HEK293 (cell line): Measurements from ENCODE around the gene PTP4A1.

ENCODE experiments used
- CTCF ChIA-PET: fragments of 350-600 bp; formaldehyde crosslinking; extraction: SDS; loops from one replicate; lab custom pipeline; 2021; ENCODE audit warnings: antibody characterized with exemption; lab: Yijun Ruan, JAX
- POLR2A ChIA-PET: fragments of 300-600 bp; formaldehyde crosslinking; extraction: SDS; loops from one replicate; lab custom pipeline; 2020; ENCODE audit warnings: antibody characterized with exemption, inconsistent platforms; lab: Yijun Ruan, JAX
- H3K27ac ChIP-seq: fragments of 200-500 bp; sonication (Bioruptor generic); 2 replicates; pipeline ENCODE4 v1.5.1; 2014; ENCODE audit warnings: low read depth, low read length, control low read depth, inconsistent platforms; ENCODE audit errors: extremely low read depth
- H3K36me3 ChIP-seq, 2 experiments: fragments of 200-500 bp in 1 of 2; sonication (Bioruptor generic) in 1 of 2; 1 replicate in 1 of 2; 2 replicates in 1 of 2; pipeline ENCODE4 v1.5.1; 2014 to 2017; ENCODE audit warnings: inconsistent platforms in 2 of 2, low read length in 2 of 2; ENCODE audit not compliant: control insufficient read depth in 2 of 2, insufficient read depth in 1 of 2
- H3K4me1 ChIP-seq: fragments of 200-500 bp; sonication (Bioruptor generic); 2 replicates; pipeline ENCODE4 v1.5.1; 2014; ENCODE audit warnings: mild to moderate bottlenecking, low read length, inconsistent platforms; ENCODE audit not compliant: control insufficient read depth, insufficient read depth
- H3K4me3 ChIP-seq: 2 replicates; pipeline ENCODE4 v1.5.1; 2011; ENCODE audit warnings: low read depth, mild to moderate bottlenecking, control low read depth, low read length, moderate library complexity
- H3K9me3 ChIP-seq: fragments of 200-500 bp; sonication (Bioruptor generic); 2 replicates; pipeline ENCODE4 v1.5.1; 2014; ENCODE audit warnings: low read depth, low read length, inconsistent platforms; ENCODE audit not compliant: control insufficient read depth, insufficient read depth
- EGR2 ChIP-seq: fragments of 450-650 bp; formaldehyde crosslinking; IDR thresholded peaks from 2 replicates; pipeline ENCODE4 v1.5.1; 2016; ENCODE audit warnings: low read depth, missing biosample characterization, missing genetic modification characterization
- IKZF3 ChIP-seq: fragments of 450-650 bp; IDR thresholded peaks from 2 replicates; pipeline ENCODE4 v1.5.0; 2018; ENCODE audit warnings: missing biosample characterization, mild to moderate bottlenecking, missing genetic modification characterization, moderate library complexity
- SP2 ChIP-seq: fragments of 450-650 bp; formaldehyde crosslinking; IDR thresholded peaks from 2 replicates; pipeline ENCODE4 v1.5.1; 2016; ENCODE audit warnings: missing biosample characterization, missing genetic modification characterization
- TRIM28 ChIP-seq: IDR thresholded peaks from 2 replicates; pipeline ENCODE4 v1.6.1; 2011; ENCODE audit warnings: low read length, control low read depth, borderline replicate concordance
- ZBTB17 ChIP-seq: fragments of 450-650 bp; formaldehyde crosslinking; IDR thresholded peaks from 2 replicates; pipeline ENCODE4 v1.5.1; 2016; ENCODE audit warnings: missing biosample characterization, missing genetic modification characterization
- ZFP3 ChIP-seq: fragments of 450-650 bp; formaldehyde crosslinking; IDR thresholded peaks from 2 replicates; pipeline ENCODE4 v1.5.1; 2016; ENCODE audit warnings: low read depth, missing biosample characterization, missing genetic modification characterization
- ZNF16 ChIP-seq: fragments of 450-650 bp; formaldehyde crosslinking; IDR thresholded peaks from 2 replicates; pipeline ENCODE4 v1.5.1; 2016; ENCODE audit warnings: low read depth, missing biosample characterization, missing genetic modification characterization
- ZNF266 ChIP-seq: fragments of 450-650 bp; formaldehyde crosslinking; IDR thresholded peaks from 2 replicates; pipeline ENCODE4 v1.5.1; 2016; ENCODE audit warnings: missing biosample characterization, missing genetic modification characterization, low read depth
- ZNF394 ChIP-seq: fragments of 450-650 bp; formaldehyde crosslinking; IDR thresholded peaks from 2 replicates; pipeline ENCODE4 v1.5.1; 2016; ENCODE audit warnings: missing biosample characterization, missing genetic modification characterization, mild to moderate bottlenecking, moderate library complexity, borderline replicate concordance
- ZNF558 ChIP-seq: fragments of 450-650 bp; formaldehyde crosslinking; IDR thresholded peaks from 2 replicates; pipeline ENCODE4 v1.5.1; 2016; ENCODE audit warnings: missing biosample characterization, missing genetic modification characterization
- ZNF585B ChIP-seq: fragments of 450-650 bp; formaldehyde crosslinking; IDR thresholded peaks from 2 replicates; pipeline ENCODE4 v1.5.1; 2016; ENCODE audit warnings: missing biosample characterization, missing genetic modification characterization
- ZNF624 ChIP-seq: fragments of 450-650 bp; formaldehyde crosslinking; IDR thresholded peaks from 2 replicates; pipeline ENCODE4 v1.5.1; 2017; ENCODE audit warnings: missing biosample characterization, missing genetic modification characterization
- TF ChIP-seq, protein P1 (sequence below): fragments of 450-650 bp; formaldehyde crosslinking; IDR thresholded peaks from 2 replicates; pipeline ENCODE4 v1.5.1; 2016; ENCODE audit warnings: missing biosample characterization, missing genetic modification characterization
- TF ChIP-seq, protein P2 (sequence below): fragments of 450-650 bp; formaldehyde crosslinking; IDR thresholded peaks from 2 replicates; pipeline ENCODE4 v1.5.1; 2016; ENCODE audit warnings: missing biosample characterization, missing genetic modification characterization, low read depth
- TF ChIP-seq, protein P3 (sequence below): fragments of 450-650 bp; formaldehyde crosslinking; IDR thresholded peaks from 2 replicates; pipeline ENCODE4 v1.5.1; 2017; ENCODE audit warnings: missing biosample characterization, missing genetic modification characterization
- TF ChIP-seq, protein P4 (sequence below): fragments of 450-650 bp; formaldehyde crosslinking; IDR thresholded peaks from 2 replicates; pipeline ENCODE4 v1.5.1; 2016; ENCODE audit warnings: missing biosample characterization, missing genetic modification characterization
- TF ChIP-seq, protein P5 (sequence below): fragments of 450-650 bp; formaldehyde crosslinking; IDR thresholded peaks from 2 replicates; pipeline ENCODE4 v1.5.1; 2016; ENCODE audit warnings: missing biosample characterization, missing genetic modification characterization
- TF ChIP-seq, protein P6 (sequence below): fragments of 450-650 bp; formaldehyde crosslinking; conservative IDR thresholded peaks from 2 replicates; pipeline ENCODE4 v1.5.1; 2016; ENCODE audit warnings: low read depth, missing biosample characterization, missing genetic modification characterization

PTP4A1 gene

DNA sequence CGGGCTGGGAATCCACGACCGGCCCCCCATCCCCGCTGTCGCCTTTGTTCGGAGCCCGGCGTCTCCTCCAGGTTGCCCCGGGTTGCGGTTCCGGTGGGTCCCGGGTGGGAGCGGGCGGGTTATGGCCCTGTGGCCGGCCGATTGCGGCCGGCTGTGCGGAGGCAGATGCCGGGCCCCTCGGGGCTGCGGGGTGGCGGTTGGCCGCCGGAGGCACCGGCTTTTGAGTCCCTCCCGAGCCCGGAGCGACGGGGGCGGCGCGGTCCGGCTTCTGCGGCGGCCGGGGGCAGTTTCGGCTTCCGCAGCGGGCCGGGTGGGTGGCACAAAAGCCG, 431 bp downstream of the PTP4A1 start:
- peaks cover 15 to 22% of the 10 kb centered on the region in 2 experiments for H3K36me3 ChIP-seq
- POLR2A ChIA-PET, result interaction anchor here (1.8 to 2.0 kb wide), 2 partner anchors 25 to 63 kb away, joined by 13 read pairs; partner anchors contain the start of gene PHF3
- TF ChIP-seq, protein P1, sequence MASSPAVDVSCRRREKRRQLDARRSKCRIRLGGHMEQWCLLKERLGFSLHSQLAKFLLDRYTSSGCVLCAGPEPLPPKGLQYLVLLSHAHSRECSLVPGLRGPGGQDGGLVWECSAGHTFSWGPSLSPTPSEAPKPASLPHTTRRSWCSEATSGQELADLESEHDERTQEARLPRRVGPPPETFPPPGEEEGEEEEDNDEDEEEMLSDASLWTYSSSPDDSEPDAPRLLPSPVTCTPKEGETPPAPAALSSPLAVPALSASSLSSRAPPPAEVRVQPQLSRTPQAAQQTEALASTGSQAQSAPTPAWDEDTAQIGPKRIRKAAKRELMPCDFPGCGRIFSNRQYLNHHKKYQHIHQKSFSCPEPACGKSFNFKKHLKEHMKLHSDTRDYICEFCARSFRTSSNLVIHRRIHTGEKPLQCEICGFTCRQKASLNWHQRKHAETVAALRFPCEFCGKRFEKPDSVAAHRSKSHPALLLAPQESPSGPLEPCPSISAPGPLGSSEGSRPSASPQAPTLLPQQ (tag by site-specific recombination), result peak; percentile 8; the same call in 1 of the 2 replicates
- TF ChIP-seq, protein P2, sequence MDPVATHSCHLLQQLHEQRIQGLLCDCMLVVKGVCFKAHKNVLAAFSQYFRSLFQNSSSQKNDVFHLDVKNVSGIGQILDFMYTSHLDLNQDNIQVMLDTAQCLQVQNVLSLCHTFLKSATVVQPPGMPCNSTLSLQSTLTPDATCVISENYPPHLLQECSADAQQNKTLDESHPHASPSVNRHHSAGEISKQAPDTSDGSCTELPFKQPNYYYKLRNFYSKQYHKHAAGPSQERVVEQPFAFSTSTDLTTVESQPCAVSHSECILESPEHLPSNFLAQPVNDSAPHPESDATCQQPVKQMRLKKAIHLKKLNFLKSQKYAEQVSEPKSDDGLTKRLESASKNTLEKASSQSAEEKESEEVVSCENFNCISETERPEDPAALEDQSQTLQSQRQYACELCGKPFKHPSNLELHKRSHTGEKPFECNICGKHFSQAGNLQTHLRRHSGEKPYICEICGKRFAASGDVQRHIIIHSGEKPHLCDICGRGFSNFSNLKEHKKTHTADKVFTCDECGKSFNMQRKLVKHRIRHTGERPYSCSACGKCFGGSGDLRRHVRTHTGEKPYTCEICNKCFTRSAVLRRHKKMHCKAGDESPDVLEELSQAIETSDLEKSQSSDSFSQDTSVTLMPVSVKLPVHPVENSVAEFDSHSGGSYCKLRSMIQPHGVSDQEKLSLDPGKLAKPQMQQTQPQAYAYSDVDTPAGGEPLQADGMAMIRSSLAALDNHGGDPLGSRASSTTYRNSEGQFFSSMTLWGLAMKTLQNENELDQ (tag by site-specific recombination), result no peak
- TF ChIP-seq ZNF585B (tag by site-specific recombination), result no peak
- H3K4me3 ChIP-seq, result peak overlapping the region; percentile 96
- H3K27ac ChIP-seq, result peak overlapping the region; percentile 96
- H3K4me1 ChIP-seq, result peaks cover 17% of the 10 kb centered on the region; the same call in 1 of the 2 replicates
- CTCF ChIA-PET, result interaction anchor here (1.7 to 2.5 kb wide), 4 partner anchors 11 to 220 kb away, joined by 5 to 24 read pairs (median 16); no protein-coding TSS in a partner anchor
- no peaks in the 10 kb centered on the region for H3K9me3 ChIP-seq

DNA sequence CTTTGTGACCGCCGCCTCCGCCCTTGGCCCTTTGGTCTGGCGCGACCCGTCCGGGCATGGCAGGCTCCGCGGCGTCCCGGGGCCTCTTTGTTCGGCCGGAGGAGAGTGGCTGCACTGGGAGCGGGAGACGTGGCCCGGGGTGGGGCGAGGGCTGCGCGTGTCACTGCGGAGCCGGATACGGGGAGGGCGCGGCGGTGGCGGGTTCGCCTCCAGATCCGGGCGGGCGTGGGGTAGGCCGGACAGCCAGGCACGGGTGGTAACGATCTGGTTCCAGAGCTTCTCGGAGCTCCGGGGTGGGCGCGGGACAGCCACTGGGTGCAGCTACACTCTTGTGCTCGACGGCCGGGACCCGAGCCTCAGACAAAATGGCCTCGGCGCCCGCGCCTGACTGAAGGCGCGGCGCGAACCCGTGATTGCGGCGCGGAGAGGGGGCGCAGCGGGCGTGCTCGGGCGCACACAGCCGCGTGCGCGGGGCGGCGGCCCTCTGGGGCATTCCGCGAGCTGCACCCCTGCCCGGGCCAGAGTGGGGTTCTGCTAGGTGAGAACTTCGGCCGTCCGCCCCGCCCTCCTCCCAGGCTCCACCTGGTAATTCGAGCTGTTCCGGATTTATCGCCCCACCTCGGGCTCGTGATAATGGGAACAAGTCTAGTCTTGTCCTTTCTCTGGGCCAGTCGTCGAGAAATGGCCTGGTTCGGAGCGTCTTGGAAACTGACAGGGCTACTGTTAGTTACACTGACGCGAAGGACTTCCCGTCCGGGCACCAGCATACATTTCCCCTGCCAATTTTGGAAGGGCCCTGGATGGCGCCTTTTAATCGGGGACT, 1.0 kb downstream of the PTP4A1 start:
- peaks cover 21 to 28% of the 10 kb centered on the region in 2 experiments for H3K36me3 ChIP-seq
- peak overlapping the region; percentile 96 for H3K4me3 ChIP-seq
- peaks cover 17% of the 10 kb centered on the region; the same call in 1 of the 2 replicates for H3K4me1 ChIP-seq
- ChIA-PET POLR2A (interaction anchor here (0.6 to 2.0 kb wide), 16 partner anchors 10 to 255 kb away, joined by 3 to 13 read pairs (median 4); partner anchors contain the start of gene PHF3), CTCF (interaction anchor here (0.6 to 2.5 kb wide), 33 partner anchors 7 to 284 kb away, joined by 3 to 24 read pairs (median 4); partner anchors contain the start of gene PHF3)
- H3K9me3 ChIP-seq, result no peaks in the 10 kb centered on the region
- H3K27ac ChIP-seq, result peak overlapping the region; percentile 96
- TF ChIP-seq, protein P3, sequence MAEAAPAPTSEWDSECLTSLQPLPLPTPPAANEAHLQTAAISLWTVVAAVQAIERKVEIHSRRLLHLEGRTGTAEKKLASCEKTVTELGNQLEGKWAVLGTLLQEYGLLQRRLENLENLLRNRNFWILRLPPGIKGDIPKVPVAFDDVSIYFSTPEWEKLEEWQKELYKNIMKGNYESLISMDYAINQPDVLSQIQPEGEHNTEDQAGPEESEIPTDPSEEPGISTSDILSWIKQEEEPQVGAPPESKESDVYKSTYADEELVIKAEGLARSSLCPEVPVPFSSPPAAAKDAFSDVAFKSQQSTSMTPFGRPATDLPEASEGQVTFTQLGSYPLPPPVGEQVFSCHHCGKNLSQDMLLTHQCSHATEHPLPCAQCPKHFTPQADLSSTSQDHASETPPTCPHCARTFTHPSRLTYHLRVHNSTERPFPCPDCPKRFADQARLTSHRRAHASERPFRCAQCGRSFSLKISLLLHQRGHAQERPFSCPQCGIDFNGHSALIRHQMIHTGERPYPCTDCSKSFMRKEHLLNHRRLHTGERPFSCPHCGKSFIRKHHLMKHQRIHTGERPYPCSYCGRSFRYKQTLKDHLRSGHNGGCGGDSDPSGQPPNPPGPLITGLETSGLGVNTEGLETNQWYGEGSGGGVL (tag by site-specific recombination), result peak; percentile 40; the same call in 1 of the 2 replicates
- TF ChIP-seq SP2 (tag by site-specific recombination) (peak; percentile 79), ZNF558 (tag by site-specific recombination) (no peak), ZNF16 (no peak), EGR2 (tag by site-specific recombination) (peak; percentile 41; the same call in 1 of the 2 replicates), ZNF394 (tag by site-specific recombination) (no peak), IKZF3 (tag by site-specific recombination) (no peak), ZNF624 (tag by site-specific recombination) (no peak), ZFP3 (tag by site-specific recombination) (0 out of 2 replicates have a peak, but pooled peaks have one; percentile 19), ZNF266 (tag by site-specific recombination) (no peak), TRIM28 (no peak), ZBTB17 (tag by site-specific recombination) (no peak)
- TF ChIP-seq, protein P4, sequence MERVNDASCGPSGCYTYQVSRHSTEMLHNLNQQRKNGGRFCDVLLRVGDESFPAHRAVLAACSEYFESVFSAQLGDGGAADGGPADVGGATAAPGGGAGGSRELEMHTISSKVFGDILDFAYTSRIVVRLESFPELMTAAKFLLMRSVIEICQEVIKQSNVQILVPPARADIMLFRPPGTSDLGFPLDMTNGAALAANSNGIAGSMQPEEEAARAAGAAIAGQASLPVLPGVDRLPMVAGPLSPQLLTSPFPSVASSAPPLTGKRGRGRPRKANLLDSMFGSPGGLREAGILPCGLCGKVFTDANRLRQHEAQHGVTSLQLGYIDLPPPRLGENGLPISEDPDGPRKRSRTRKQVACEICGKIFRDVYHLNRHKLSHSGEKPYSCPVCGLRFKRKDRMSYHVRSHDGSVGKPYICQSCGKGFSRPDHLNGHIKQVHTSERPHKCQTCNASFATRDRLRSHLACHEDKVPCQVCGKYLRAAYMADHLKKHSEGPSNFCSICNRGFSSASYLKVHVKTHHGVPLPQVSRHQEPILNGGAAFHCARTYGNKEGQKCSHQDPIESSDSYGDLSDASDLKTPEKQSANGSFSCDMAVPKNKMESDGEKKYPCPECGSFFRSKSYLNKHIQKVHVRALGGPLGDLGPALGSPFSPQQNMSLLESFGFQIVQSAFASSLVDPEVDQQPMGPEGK (tag by site-specific recombination), result peak; percentile 80
- TF ChIP-seq, protein P5, sequence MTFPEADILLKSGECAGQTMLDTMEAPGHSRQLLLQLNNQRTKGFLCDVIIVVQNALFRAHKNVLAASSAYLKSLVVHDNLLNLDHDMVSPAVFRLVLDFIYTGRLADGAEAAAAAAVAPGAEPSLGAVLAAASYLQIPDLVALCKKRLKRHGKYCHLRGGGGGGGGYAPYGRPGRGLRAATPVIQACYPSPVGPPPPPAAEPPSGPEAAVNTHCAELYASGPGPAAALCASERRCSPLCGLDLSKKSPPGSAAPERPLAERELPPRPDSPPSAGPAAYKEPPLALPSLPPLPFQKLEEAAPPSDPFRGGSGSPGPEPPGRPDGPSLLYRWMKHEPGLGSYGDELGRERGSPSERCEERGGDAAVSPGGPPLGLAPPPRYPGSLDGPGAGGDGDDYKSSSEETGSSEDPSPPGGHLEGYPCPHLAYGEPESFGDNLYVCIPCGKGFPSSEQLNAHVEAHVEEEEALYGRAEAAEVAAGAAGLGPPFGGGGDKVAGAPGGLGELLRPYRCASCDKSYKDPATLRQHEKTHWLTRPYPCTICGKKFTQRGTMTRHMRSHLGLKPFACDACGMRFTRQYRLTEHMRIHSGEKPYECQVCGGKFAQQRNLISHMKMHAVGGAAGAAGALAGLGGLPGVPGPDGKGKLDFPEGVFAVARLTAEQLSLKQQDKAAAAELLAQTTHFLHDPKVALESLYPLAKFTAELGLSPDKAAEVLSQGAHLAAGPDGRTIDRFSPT (tag by site-specific recombination), result peak; percentile 33; the same call in 1 of the 2 replicates
- TF ChIP-seq, protein P6, sequence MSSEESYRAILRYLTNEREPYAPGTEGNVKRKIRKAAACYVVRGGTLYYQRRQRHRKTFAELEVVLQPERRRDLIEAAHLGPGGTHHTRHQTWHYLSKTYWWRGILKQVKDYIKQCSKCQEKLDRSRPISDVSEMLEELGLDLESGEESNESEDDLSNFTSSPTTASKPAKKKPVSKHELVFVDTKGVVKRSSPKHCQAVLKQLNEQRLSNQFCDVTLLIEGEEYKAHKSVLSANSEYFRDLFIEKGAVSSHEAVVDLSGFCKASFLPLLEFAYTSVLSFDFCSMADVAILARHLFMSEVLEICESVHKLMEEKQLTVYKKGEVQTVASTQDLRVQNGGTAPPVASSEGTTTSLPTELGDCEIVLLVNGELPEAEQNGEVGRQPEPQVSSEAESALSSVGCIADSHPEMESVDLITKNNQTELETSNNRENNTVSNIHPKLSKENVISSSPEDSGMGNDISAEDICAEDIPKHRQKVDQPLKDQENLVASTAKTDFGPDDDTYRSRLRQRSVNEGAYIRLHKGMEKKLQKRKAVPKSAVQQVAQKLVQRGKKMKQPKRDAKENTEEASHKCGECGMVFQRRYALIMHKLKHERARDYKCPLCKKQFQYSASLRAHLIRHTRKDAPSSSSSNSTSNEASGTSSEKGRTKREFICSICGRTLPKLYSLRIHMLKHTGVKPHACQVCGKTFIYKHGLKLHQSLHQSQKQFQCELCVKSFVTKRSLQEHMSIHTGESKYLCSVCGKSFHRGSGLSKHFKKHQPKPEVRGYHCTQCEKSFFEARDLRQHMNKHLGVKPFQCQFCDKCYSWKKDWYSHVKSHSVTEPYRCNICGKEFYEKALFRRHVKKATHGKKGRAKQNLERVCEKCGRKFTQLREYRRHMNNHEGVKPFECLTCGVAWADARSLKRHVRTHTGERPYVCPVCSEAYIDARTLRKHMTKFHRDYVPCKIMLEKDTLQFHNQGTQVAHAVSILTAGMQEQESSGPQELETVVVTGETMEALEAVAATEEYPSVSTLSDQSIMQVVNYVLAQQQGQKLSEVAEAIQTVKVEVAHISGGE, result 0 out of 2 replicates have a peak, but pooled peaks have one; percentile 13
